ENCODE results near the gene CPNE7. TPM values are rescaled to one million over a fixed set of nuclear protein-coding genes. Genes with fewer than 3 reads are reported as not detected.
A peak's percentile ranks its signal among the peaks of the same experiment; 100 is the strongest.

The CPNE7 gene
- total RNA-seq, 1 experiment from 2014 or later, result 40.4 TPM

- H3K4me1 Mint-ChIP-seq (ENCODE audit: low read depth, unreplicated experiment), result peaks cover 8% of the 10 kb centered on the region
- H3K27ac Mint-ChIP-seq (ENCODE audit: unreplicated experiment), result no peak overlapping the region
- CTCF ChIA-PET, result no interaction called here
- H3K36me3 Mint-ChIP-seq (ENCODE audit: insufficient read depth, unreplicated experiment), result peaks cover 81% of the 10 kb centered on the region
- H3K9me3 Mint-ChIP-seq (ENCODE audit: unreplicated experiment), result no peaks in the 10 kb centered on the region
- POLR2A ChIA-PET, result no interaction called here
- H3K4me1 ChIP-seq, result peaks cover 12% of the 10 kb centered on the region
- no peak for DNase-seq
- no peak for TF ChIP-seq CTCF (IDR thresholded peaks at IDR 0.05; ENCODE audit: insufficient read depth in 1 of 2, low read depth in 1 of 2, low read length in 1 of 2, severe bottlenecking in 1 of 2, unreplicated experiment in 1 of 2)
- no peaks in the 10 kb centered on the region for H3K9me3 ChIP-seq
- intact Hi-C loops (cut with micrococcal nuclease; ENCODE audit: unreplicated experiment), result no loop called here
- H3K27me3 Mint-ChIP-seq (ENCODE audit: insufficient read depth, unreplicated experiment), result no peaks in the 10 kb centered on the region
- 0 out of 2 replicates have a peak, but pooled peaks cover under 1% of the 10 kb centered on the region for H3K36me3 ChIP-seq (ENCODE audit: control insufficient read depth, insufficient read depth, low read length)
- no TSS peak for BruUV-seq (replicated peaks)
- no peaks in the 10 kb centered on the region for H3K27me3 ChIP-seq (replicated peaks; ENCODE audit: control insufficient read depth, insufficient read depth, low read length)
- H3K4me3 ChIP-seq (ENCODE audit: low read depth, low read length), result no peak overlapping the region
- H3K4me3 Mint-ChIP-seq (ENCODE audit: unreplicated experiment), result no peak overlapping the region
These were observed 19.8 kb upstream of the CPNE7 start for GRCh38 chr16:89555780-89556179.

GRCh38 chr16:89556750-89557689 is 18.5 kb upstream of the CPNE7 start:
- H3K9me3 Mint-ChIP-seq (ENCODE audit: unreplicated experiment), result no peaks in the 10 kb centered on the region
- no TSS peak for BruUV-seq (replicated peaks)
- peaks cover 16% of the 10 kb centered on the region for H3K4me1 ChIP-seq
- TF ChIP-seq CTCF (IDR thresholded peaks at IDR 0.05; ENCODE audit: insufficient read depth in 1 of 2, low read depth in 1 of 2, low read length in 1 of 2, severe bottlenecking in 1 of 2, unreplicated experiment in 1 of 2), result peak; percentile 85 to 91
- POLR2A ChIA-PET, result no interaction called here
- H3K36me3 Mint-ChIP-seq (ENCODE audit: insufficient read depth, unreplicated experiment), result peaks cover 81% of the 10 kb centered on the region
- H3K27me3 ChIP-seq (replicated peaks; ENCODE audit: control insufficient read depth, insufficient read depth, low read length), result no peaks in the 10 kb centered on the region
- H3K4me3 Mint-ChIP-seq (ENCODE audit: unreplicated experiment), result peak overlapping the region; percentile 24
- peaks cover 6% of the 10 kb centered on the region for H3K36me3 ChIP-seq (ENCODE audit: control insufficient read depth, insufficient read depth, low read length)
- no peak overlapping the region for H3K4me3 ChIP-seq (ENCODE audit: low read depth, low read length)
- H3K4me1 Mint-ChIP-seq (ENCODE audit: low read depth, unreplicated experiment), result peaks cover 12% of the 10 kb centered on the region
- peak; percentile 80 to 88 for DNase-seq
- H3K27me3 Mint-ChIP-seq (ENCODE audit: insufficient read depth, unreplicated experiment), result no peaks in the 10 kb centered on the region
- peak overlapping the region; percentile 55 for H3K27ac Mint-ChIP-seq (ENCODE audit: unreplicated experiment)
- CTCF ChIA-PET, result interaction anchor here (0.6 to 1.4 kb wide), 9 partner anchors 20 to 704 kb away, joined by 3 to 9 read pairs (median 4); partner anchors contain the start of gene SPG7
- intact Hi-C loops (cut with micrococcal nuclease; ENCODE audit: unreplicated experiment), result no loop called here
- H3K9me3 ChIP-seq, result no peaks in the 10 kb centered on the region

GRCh38 chr16:89557690-89558490 is 17.7 kb upstream of the CPNE7 start:
- Mint-ChIP-seq H3K4me3 (ENCODE audit: unreplicated experiment) (peak overlapping the region; percentile 24), H3K9me3 (ENCODE audit: unreplicated experiment) (no peaks in the 10 kb centered on the region), H3K27ac (ENCODE audit: unreplicated experiment) (peak overlapping the region; percentile 55), H3K36me3 (ENCODE audit: insufficient read depth, unreplicated experiment) (peaks cover 81% of the 10 kb centered on the region), H3K4me1 (ENCODE audit: low read depth, unreplicated experiment) (peaks cover 18% of the 10 kb centered on the region), H3K27me3 (ENCODE audit: insufficient read depth, unreplicated experiment) (no peaks in the 10 kb centered on the region)
- H3K4me3 ChIP-seq (ENCODE audit: low read depth, low read length), result no peak overlapping the region
- ChIA-PET CTCF (interaction anchor here (0.5 to 1.4 kb wide), 8 partner anchors 21 to 311 kb away, joined by 3 to 9 read pairs (median 3); partner anchors contain the start of gene SPG7), POLR2A (no interaction called here)
- intact Hi-C loops (cut with micrococcal nuclease; ENCODE audit: unreplicated experiment), result no loop called here
- no TSS peak for BruUV-seq (replicated peaks)
- H3K27me3 ChIP-seq (replicated peaks; ENCODE audit: control insufficient read depth, insufficient read depth, low read length), result no peaks in the 10 kb centered on the region
- peaks cover 22% of the 10 kb centered on the region for H3K4me1 ChIP-seq
- peak in 1 of 2 experiments; percentile 2 for TF ChIP-seq CTCF (IDR thresholded peaks at IDR 0.05; ENCODE audit: insufficient read depth in 1 of 2, low read depth in 1 of 2, low read length in 1 of 2, severe bottlenecking in 1 of 2, unreplicated experiment in 1 of 2)
- DNase-seq, result no peak
- H3K9me3 ChIP-seq, result no peaks in the 10 kb centered on the region
- peaks cover 9% of the 10 kb centered on the region for H3K36me3 ChIP-seq (ENCODE audit: control insufficient read depth, insufficient read depth, low read length)

Data from Caco-2 (cell line).